ENCODE measurements around the gene CACNA2D3.
"Not testable (repeated sequence)": the region's sequence is repeated elsewhere in the genome, so short reads cannot be mapped to it uniquely, and the experiment has no call there.

The CACNA2D3 gene

DNA sequence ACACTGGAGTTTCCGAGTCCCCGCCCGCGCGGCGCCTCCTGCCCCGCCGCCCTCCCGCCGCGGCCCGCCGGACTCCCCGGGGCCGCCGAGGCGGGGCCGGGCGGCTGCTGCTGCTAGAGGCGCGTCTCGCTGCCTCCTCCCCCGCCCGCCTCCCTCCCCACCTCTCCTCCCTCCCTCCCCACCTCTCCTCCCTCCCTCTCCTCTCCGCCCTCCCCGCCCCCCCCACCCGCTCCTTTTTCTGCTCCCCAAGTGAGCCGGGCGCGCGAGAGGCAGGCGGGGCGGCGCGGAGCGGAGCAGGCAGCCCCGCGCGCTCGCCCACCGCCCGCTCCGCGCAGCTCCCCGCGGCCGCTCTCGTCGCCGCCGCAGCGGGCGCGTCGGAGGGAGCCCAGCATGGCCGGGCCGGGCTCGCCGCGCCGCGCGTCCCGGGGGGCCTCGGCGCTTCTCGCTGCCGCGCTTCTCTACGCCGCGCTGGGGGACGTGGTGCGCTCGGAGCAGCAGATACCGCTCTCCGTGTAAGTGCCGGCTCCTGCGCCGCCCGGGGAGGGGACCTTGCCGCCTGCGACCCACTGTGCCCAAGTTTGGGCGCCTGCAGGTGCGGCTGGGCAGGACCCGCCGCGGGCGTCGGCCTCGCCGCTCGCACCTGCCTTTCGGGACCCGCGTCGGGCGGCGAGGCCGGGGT, at the start of gene CACNA2D3:
CACNA2D3 (plus strand) TSS at position 229 of the 679 bp plus-strand sequence.
- DNase-seq: peak; percentile 55

- DNase-seq: no peak
Measured at GRCh38 chr3:54073386-54073785, 49.0 kb upstream of the CACNA2D3 start.

- DNase-seq: no peak
Measured at GRCh38 chr3:54079314-54079713, 43.0 kb upstream of the CACNA2D3 start.

- DNase-seq: no peak
Measured at GRCh38 chr3:54079730-54080325, 42.5 kb upstream of the CACNA2D3 start.

- no peak for DNase-seq
Measured at GRCh38 chr3:54083921-54084320, 38.4 kb upstream of the CACNA2D3 start.

DNA sequence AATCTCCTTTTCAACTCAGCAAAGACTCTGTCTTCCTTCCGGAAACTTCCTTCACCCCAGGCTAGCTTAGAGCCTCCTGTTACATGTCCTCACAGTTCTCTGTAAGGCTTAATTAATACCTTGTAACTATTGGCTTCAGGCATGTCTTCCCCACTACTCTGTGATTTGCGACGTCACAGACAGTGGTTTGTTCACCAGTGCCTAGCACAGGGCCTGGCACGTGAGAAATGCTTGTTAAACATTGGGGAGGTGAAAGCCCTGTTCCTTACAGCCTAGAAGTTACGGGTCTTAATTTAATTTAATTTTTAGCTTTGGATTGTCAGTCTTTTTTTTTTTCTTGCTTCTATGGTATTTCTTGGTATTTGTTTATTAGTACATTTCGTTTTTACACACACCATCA, 36.4 kb upstream of the CACNA2D3 start:
- no peak for DNase-seq

GRCh38 chr3:54086652-54087405, 35.5 kb upstream of the CACNA2D3 start:
- DNase-seq: no peak

GRCh38 chr3:54087581-54088410, 34.6 kb upstream of the CACNA2D3 start:
- no peak for DNase-seq

DNA sequence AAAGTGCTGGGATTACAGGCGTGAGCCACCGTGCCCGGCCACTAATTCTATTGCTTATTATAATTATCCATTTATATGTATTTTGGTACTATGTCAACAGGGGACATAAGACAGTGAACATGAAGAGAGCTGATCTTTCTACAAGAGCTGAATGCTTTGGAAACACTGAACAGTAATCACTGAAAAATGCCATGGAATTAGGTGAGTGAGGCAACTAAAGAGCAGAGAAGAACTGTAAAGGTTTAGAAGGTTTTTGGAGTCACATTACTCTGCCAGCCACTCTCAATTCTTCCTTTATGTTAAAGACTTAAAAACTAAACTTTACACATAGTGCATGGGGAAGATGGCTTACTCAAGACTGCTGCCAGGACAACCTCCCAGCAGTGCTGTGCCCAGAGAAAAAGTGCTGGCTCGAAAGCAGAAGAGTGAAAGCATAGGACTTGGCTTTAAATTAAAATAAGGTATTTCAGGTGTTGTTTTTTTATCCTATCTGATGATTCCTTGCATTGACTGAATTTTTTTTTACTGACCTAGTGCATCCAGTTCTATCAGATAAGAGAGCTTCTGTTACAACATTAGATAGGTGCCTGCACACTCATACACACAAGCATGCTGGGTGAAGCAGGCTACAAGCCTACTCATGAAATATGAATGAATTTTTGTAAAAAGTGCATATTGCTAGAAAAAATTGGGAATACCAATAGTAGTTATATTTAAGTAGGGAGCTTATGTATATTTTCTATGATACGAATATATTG, 28.7 kb upstream of the CACNA2D3 start:
- no peak for DNase-seq

DNA sequence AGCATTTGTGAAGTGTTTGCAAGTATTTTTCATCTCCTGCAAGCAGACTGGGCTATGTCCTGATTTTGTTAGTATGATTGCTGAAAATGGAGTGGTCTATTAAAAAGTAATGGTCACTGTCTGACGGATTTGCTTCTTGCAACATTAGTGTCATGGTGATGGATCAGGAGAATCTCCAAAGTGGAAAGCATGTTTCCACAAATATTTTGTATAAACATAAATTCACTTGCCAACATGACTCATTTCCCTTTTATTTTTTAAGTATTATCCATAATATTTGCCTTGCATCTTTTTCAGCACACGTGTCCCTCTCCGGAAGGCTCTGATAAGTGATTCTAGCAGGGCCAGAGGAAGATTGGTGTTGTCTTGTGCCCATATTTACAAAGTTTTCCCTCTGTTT, 27.4 kb upstream of the CACNA2D3 start:
- no peak for DNase-seq

DNA sequence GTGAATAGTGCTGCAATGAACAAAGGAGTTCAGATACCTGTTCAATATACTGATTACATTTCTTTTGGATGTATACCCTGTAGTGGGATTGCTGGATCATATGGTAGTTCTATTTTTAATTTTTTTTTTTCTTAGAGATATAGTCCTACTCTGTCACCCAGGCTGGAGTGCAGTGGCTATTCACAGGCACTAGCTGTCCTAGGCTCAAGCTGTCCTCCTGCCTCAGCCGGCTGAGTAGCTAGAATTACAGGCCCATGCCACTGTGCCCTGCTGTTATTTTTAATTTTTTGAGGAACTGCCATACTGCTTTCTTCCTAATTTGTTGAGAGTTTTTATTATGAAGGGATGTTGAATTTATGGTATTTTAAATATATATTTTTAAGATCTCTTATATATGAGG, 23.0 kb upstream of the CACNA2D3 start:
- no peak for DNase-seq

DNA sequence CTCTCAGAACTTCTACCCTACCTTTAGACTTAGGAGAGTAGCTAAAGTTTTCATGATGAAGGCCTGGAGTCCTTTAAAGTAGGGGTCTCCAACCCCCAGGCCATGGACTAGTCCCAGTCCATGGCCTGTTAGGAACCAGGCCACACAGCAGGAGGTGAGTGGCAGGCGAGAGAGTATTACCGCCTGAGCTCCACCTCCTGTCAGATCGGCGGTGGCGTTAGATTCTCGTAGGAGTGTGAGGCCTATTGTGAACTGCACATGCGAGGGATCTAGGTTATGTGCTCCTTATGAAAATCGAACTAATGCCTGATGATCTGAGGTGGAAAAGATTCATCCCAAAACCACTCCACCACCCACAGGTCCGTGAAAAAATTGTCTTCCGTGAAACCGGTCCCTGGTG, 18.3 kb upstream of the CACNA2D3 start:
- no peak for DNase-seq

DNA sequence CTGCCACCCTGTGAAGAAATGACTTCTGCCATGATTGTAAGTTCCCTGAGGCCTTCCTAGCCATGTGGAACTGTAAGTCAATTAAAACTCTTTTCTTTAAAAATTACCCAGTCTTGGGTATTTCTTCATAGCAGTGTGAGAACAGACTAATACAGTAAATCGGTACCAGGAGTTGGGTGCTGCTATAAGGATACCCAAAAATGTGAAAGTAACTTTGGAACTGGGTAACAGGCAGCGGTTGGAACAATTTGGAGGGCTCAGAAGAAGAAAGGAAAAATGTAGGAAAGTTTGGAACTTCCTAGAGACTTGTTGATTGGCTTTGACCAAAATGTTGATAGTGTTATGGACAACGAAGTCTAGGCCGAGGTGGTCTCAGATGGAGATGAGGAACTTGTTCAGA, 6.2 kb upstream of the CACNA2D3 start:
- not testable (repeated sequence) for DNase-seq

GRCh38 chr3:54120657-54121413, 1.5 kb upstream of the CACNA2D3 start:
- peak; percentile 20 for DNase-seq

- no peak for DNase-seq
Measured at GRCh38 chr3:54121414-54122323, 683 bp upstream of the CACNA2D3 start.

GRCh38 chr3:54123003-54123775, 837 bp downstream of the CACNA2D3 start:
- DNase-seq: peak; percentile 24

DNA sequence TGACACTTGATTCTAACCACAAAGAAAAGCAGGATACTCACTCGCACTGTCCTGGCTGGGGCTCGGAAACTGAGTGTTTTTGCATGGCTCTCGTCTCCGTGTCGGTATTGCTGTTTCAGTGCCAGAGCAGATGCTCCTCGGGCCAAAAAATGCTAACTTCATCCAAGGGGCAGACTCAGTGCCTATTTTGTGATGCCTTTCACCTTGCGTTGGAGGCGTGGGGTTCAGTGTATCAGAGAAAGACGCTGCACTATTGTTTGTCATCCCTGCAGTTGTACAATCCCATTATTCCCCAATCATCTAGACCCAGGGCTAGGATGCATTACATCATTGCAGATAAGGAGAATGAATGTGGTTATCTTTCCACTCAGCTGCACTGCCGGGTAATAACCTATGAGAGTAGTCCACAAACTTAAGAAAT, 1.4 kb downstream of the CACNA2D3 start:
- DNase-seq: peak; percentile 33

DNA sequence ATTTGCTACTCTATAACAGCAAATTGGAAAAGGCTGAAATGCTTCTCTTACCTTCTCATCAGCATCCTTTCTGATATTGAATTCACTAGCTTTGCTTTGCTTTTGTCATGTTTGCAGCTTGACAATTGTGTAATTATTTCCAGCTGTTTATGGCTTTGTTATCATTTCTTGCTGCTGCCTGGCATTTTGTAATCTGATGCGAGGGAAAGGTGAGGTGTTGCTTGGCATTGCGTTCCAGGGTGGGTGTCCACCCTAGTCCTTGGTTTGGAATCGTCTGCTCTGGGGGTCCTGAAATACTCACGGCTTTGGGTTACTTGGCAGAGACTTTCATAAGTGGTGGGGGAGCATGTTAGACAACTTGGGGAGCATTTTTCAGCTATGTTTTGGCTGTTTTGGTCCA, 2.9 kb downstream of the CACNA2D3 start:
- DNase-seq: peak; percentile 20

GRCh38 chr3:54126551-54126950, 4.2 kb downstream of the CACNA2D3 start:
- DNase-seq: no peak
